Skeletal muscle satellite cell (primary cell): ENCODE measurements around the gene PARP16.

Experiments used
- H3K27me3 ChIP-seq: 2 replicates; pipeline ENCODE4 v1.7.0; 2013; ENCODE audit warnings: low read length; ENCODE audit not compliant: control insufficient read depth, insufficient read depth
- H3K36me3 ChIP-seq: 2 replicates; pipeline ENCODE4 v1.7.0; 2013; ENCODE audit warnings: mild to moderate bottlenecking, control low read depth, low read length; ENCODE audit not compliant: insufficient read depth
- H3K4me1 ChIP-seq: 2 replicates; pipeline ENCODE4 v1.7.0; 2013; ENCODE audit warnings: low read length; ENCODE audit not compliant: control insufficient read depth, insufficient read depth
- H3K4me2 ChIP-seq: 2 replicates; pipeline ENCODE4 v1.7.0; 2013; ENCODE audit warnings: mild to moderate bottlenecking, low read length
- H3K4me3 ChIP-seq: 2 replicates; pipeline ENCODE4 v1.7.0; 2013; ENCODE audit warnings: low read length
- H3K9ac ChIP-seq: 2 replicates; pipeline ENCODE4 v1.7.0; 2013; ENCODE audit warnings: mild to moderate bottlenecking, low read depth, low read length, moderate library complexity
- H3K9me3 ChIP-seq: replicated peaks from 2 replicates; pipeline ENCODE4 v1.7.0; 2013; ENCODE audit warnings: mild to moderate bottlenecking, control low read depth, low read length

PARP16 gene

DNA sequence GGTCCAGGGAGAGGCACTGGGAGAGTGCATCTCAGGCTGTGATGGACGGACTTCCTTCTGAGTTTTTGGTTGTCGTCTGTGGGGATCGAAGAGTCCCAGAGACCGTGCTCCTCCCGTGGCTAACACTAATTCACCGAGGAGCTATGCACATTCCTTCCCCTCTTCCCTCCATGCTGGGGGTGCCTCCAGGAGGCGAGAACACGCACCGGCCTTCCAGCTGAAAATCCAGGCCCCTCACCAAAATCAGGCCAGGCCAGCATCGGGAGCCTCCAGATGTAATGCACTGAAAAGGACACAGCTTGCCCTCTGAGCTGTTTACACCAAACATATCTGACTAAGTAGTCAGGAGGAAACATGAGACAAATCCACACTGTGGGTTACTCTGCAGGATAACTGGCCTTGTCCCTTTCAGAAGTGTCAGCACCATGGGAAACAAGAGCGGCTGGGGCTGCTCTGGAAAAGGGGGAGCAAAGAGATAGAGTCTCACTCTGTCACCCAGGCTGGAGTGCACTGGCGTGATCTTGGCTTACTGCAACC, 23.3 kb upstream of the PARP16 start:
- Histone ChIP-seq H3K4me3 (no peak overlapping the region), H3K9me3 (no peaks in the 10 kb centered on the region), H3K36me3 (no peaks in the 10 kb centered on the region), H3K9ac (no peak overlapping the region), H3K4me1 (no peaks in the 10 kb centered on the region), H3K27me3 (peaks cover 11% of the 10 kb centered on the region), H3K4me2 (no peak overlapping the region)

DNA sequence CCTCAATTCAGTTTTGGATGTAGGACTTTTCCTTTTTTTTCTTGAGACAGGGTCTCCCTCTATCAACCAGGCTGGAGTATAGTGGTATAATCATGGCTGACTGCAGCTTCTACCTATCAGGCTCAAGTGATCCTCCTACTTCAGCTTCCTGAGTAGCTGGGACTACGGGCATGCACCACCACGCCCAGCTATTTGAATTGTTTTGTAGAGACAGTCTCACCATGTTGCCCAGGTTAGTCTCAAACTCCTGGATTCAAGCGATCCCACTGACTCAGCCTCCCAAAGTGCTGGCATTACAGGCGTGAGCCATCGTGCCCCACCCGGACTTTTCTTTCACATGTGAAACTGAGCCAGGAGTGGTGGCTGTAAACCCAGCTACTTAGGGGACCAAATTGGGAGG, 21.3 kb upstream of the PARP16 start:
- no peaks in the 10 kb centered on the region for H3K36me3 ChIP-seq
- H3K4me1 ChIP-seq, result peaks cover 4% of the 10 kb centered on the region
- H3K9ac ChIP-seq, result no peak overlapping the region
- H3K27me3 ChIP-seq, result peaks cover 11% of the 10 kb centered on the region
- H3K9me3 ChIP-seq, result no peaks in the 10 kb centered on the region
- no peak overlapping the region for H3K4me2 ChIP-seq
- no peak overlapping the region for H3K4me3 ChIP-seq

DNA sequence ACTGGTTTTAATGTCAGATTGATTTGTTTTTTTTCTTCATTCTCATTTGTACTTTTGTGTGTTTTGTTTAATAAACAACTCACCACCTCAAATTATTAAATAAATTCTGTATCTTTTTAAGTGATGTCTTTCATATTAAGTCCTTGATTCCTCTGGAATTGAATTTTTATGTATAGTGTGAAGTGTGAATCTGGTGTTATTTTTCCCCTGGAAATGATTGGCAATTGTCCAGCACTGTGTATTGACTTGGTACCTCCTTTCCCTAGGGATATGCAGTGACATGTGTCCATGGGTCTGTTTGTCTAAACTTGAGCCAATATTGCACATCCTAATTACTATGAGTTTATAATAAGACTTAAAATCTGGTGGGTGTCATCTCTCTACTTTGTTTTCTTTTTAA, 19.9 kb upstream of the PARP16 start:
- H3K4me3 ChIP-seq, result no peak overlapping the region
- no peaks in the 10 kb centered on the region for H3K9me3 ChIP-seq
- H3K27me3 ChIP-seq, result no peaks in the 10 kb centered on the region
- H3K9ac ChIP-seq, result no peak overlapping the region
- H3K4me2 ChIP-seq, result no peak overlapping the region
- no peaks in the 10 kb centered on the region for H3K36me3 ChIP-seq
- peaks cover 4% of the 10 kb centered on the region for H3K4me1 ChIP-seq

DNA sequence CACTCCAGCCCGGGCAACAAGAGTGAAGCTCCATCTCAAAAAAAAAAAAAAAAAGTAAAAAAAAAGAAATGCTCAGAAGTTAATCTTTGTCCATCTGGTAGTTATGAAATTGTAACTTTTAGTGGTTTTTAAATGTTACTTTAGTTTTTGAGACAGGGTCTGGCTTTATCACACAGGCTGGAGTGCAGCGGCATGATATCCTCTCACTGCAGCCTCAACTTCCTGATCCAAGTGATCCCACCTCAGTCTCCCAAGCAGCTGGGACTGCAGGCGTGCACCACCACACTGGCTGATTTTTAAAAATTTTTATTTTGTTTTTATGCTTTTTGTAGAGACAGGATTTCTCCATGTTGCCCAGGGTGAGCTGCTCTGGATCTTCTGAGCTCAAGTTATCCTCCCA, 19.1 kb upstream of the PARP16 start:
- H3K27me3 ChIP-seq, result no peaks in the 10 kb centered on the region
- H3K4me1 ChIP-seq, result peaks cover 4% of the 10 kb centered on the region
- no peak overlapping the region for H3K4me3 ChIP-seq
- H3K4me2 ChIP-seq, result no peak overlapping the region
- no peaks in the 10 kb centered on the region for H3K36me3 ChIP-seq
- no peaks in the 10 kb centered on the region for H3K9me3 ChIP-seq
- H3K9ac ChIP-seq, result no peak overlapping the region

DNA sequence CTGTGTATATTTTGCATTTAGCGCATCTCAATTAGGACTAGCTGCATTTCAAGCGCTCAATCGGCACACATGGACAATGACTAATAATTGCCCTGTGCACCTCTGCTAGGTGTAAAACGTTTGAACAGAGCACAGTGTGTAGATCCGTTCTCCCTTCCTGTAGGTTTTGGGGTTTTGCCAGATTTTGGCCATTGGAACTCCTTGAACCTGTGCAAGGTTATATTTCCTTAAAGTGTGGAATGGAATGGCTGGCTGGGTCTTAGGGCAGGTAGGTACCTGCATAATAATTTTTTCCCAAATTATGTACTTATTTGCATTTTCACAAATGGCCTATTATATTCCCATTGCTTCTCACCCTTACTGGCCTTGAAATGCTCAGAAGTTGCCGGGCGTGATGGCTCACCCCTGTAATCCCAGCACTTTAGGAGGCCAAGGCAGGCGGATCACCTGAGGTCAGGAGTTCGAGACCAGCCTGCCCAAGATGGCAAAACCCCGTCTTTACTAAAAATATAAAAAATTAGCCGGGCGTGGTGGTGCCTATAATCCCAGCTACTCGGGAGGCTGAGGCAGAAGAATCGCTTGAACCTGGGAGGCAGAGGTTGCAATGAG, 18.6 kb upstream of the PARP16 start:
- Histone ChIP-seq H3K9me3 (no peaks in the 10 kb centered on the region), H3K4me3 (no peak overlapping the region), H3K4me1 (peaks cover 4% of the 10 kb centered on the region), H3K9ac (no peak overlapping the region), H3K4me2 (no peak overlapping the region), H3K27me3 (no peaks in the 10 kb centered on the region), H3K36me3 (no peaks in the 10 kb centered on the region)

DNA sequence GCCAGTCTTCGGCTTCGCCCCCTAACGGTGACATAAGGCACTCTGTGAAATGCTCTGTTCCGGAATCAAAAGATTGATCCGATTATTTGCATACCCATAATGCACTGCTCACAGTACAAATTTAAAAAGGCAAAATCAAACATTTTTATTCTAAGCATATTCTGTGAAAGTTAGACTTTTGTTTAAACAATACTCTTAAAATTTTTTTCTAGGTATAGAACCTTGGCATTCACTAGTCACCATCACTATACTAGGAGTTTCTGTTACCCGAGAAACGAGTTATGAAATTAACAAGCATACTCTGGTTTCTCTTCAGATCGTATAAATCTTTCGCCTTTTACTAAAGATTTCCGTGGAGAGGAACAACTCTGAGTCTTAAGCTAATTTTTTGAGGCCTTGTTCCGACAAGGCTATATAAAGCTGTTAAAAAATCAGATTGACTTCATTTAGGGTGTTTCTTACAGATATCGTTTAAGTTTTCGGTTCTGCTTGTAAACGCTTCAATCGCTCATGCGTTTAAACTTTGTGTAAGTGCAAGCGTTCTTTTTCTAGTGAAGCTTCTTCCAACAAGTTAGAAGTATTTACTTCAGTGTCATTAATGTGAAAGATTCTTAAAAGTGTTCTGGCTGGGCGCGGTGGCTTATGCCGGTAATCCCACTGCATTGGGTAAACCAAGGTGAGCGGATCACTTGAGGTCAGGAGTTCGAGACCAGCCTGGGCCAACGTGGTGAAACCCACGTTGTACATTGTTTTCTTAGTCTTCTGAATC, 17.9 kb upstream of the PARP16 start, which contains the start of gene RNU5B-1:
RNU5B-1 (plus strand) TSS at position 297 of the 769 bp plus-strand sequence.
- H3K9me3 ChIP-seq, result no peaks in the 10 kb centered on the region
- H3K36me3 ChIP-seq, result no peaks in the 10 kb centered on the region
- H3K4me2 ChIP-seq, result peak within 1 kb of the TSS; percentile 90
- peak within 1 kb of the TSS; percentile 66 for H3K4me3 ChIP-seq
- H3K9ac ChIP-seq, result peak within 1 kb of the TSS; percentile 85
- H3K27me3 ChIP-seq, result no peaks in the 10 kb centered on the region
- H3K4me1 ChIP-seq, result peaks cover 4% of the 10 kb centered on the region

DNA sequence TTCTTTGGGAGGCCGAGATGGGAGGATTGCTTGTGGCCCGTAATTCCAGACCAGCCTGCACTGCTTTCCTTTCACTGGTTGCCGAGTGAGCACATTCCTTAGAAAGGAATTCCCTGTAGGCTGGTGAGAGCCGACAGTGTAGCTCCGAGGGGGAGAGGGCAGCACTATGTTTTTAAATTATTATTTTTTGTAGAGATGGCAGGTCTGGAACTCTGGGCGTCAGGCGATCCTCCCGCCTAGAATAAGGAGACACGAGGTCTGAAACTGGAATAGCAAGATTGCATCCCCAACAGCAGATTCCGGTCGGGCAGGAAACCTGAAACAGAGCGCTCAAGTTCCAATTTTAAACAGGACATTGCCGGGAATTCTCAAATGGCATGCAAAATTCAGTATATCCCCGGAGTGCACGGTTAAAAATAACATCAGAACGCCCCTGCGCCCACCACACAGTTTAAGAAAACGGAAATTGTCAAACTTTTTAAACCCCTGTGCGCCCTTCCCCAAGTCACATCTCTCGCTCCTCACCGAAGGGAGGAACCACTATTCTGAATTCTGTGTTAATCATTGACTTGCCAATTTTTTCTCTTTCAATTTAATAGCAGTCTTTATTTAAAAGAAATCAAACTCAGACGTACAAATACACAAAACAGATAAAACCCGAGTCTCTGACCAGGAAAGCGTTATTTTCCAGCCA, 17.2 kb upstream of the PARP16 start:
- H3K9me3 ChIP-seq, result no peaks in the 10 kb centered on the region
- H3K4me2 ChIP-seq, result peak overlapping the region; percentile 90
- peaks cover 4% of the 10 kb centered on the region for H3K4me1 ChIP-seq
- peak overlapping the region; percentile 66 for H3K4me3 ChIP-seq
- no peaks in the 10 kb centered on the region for H3K36me3 ChIP-seq
- no peaks in the 10 kb centered on the region for H3K27me3 ChIP-seq
- H3K9ac ChIP-seq, result peak overlapping the region; percentile 85

DNA sequence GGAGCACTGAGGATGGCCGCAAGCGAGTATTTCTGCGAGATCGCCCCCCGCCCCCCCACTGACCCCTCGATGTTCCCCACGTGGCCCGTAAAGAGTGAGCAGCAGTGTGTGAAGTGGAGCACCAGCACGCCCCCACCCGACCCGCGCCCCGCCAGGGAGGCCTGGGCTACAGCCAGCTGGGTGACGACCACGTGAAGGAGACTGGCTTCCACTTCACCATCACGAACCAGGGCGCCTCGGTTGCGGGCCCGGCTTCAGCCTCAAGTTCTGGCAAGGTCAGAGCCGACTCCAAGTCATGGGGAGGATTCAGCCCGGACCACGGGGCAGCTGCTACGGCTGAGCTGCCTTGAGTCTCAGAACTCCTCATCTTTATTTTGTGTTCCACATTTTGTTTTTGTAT, 15.4 kb upstream of the PARP16 start:
- H3K9ac ChIP-seq, result no peak overlapping the region
- H3K4me3 ChIP-seq, result no peak overlapping the region
- no peaks in the 10 kb centered on the region for H3K27me3 ChIP-seq
- no peaks in the 10 kb centered on the region for H3K9me3 ChIP-seq
- H3K4me2 ChIP-seq, result no peak overlapping the region
- H3K36me3 ChIP-seq, result no peaks in the 10 kb centered on the region
- peaks cover 4% of the 10 kb centered on the region for H3K4me1 ChIP-seq

DNA sequence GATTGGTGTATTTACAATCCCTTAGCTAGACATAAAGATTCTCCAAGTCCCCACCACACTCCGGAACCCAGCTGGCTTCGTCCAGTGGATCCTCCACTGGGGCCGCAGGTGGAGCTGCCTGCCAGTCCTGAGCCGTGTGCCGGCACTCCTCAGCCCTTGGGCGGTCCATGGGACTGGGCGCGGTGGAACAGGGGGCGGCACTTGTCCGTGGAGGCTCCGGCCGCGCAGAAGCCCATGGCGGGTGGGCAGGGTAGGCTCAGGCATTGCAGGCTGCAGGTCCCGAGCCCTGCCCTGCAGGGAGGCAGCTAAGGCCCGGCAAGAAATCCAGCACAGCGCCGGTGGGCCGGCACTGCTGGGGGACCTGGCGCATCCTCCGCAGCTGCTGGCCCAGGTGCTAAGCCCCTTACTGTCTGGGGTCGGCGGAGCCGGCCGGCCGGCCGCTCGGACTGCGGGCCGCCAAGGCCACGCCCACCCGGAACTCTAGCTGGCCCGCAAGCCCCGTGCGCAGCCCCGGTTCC, 14.3 kb upstream of the PARP16 start:
- Histone ChIP-seq H3K4me1 (peaks cover 4% of the 10 kb centered on the region), H3K9me3 (no peaks in the 10 kb centered on the region), H3K36me3 (no peaks in the 10 kb centered on the region), H3K9ac (no peak overlapping the region), H3K4me3 (no peak overlapping the region), H3K4me2 (no peak overlapping the region), H3K27me3 (no peaks in the 10 kb centered on the region)

DNA sequence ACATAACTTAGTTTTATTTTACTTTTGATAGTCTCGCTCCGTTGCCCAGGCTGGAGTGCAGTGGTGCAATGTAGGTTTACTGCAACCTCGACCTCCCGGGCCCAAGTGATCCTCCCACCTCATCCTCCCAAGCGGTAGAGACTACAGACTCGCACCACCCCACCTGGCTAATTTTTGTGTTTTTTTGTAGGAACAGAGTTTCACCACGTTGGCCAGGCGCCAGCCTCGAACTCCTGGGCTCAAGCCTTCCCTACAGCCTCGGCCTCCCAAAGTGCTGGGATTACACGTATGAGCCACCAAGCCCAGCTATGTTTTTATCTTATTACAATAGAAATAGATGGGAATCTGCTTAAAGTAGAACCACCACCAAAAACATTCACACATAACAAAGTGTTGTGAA, 12.0 kb upstream of the PARP16 start:
- Histone ChIP-seq H3K27me3 (no peaks in the 10 kb centered on the region), H3K9ac (no peak overlapping the region), H3K36me3 (no peaks in the 10 kb centered on the region), H3K4me2 (no peak overlapping the region), H3K4me1 (peaks cover 4% of the 10 kb centered on the region), H3K4me3 (no peak overlapping the region), H3K9me3 (no peaks in the 10 kb centered on the region)

DNA sequence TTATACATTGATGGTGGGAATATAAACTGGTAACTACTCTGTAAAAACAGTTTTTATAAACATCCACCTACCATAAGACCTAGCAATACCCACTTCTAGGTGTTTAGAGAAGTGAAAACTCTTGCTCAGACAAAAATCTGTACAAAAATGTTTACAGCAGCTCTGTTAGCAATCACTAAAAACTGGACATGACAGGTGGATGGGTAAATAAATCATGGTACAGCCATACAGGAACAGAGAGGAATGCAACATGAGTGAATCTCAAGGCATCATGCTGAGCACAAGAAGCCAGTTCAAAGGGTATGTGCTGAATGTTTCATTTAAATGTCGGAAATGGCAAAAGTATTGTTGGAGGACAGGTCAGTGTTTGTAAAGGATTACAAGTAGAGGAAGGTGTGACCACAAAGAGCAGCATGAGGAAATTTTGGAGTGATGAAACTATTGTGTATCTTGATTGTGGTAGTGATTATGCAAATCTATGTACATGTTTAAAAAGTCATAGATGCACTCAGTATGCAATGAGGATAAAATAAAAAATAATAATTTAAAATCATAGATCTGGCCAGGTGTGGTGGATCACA, 6.3 kb upstream of the PARP16 start:
- Histone ChIP-seq H3K9ac (no peak overlapping the region), H3K4me2 (no peak overlapping the region), H3K4me1 (no peaks in the 10 kb centered on the region), H3K4me3 (no peak overlapping the region), H3K9me3 (no peaks in the 10 kb centered on the region), H3K36me3 (no peaks in the 10 kb centered on the region), H3K27me3 (peaks cover 10% of the 10 kb centered on the region)
